HEK293 (cell line): ENCODE measurements around the gene OCA2.

ENCODE experiments used
- CTCF ChIA-PET: fragments of 350-600 bp; formaldehyde crosslinking; extraction: SDS; loops from one replicate; lab custom pipeline; 2021; ENCODE audit warnings: antibody characterized with exemption; lab: Yijun Ruan, JAX
- POLR2A ChIA-PET: fragments of 300-600 bp; formaldehyde crosslinking; extraction: SDS; loops from one replicate; lab custom pipeline; 2020; ENCODE audit warnings: antibody characterized with exemption, inconsistent platforms; lab: Yijun Ruan, JAX
- H3K27ac ChIP-seq: fragments of 200-500 bp; sonication (Bioruptor generic); 2 replicates; pipeline ENCODE4 v1.5.1; 2014; ENCODE audit warnings: low read depth, low read length, control low read depth, inconsistent platforms; ENCODE audit errors: extremely low read depth
- H3K36me3 ChIP-seq, 2 experiments: fragments of 200-500 bp in 1 of 2; sonication (Bioruptor generic) in 1 of 2; 1 replicate in 1 of 2; 2 replicates in 1 of 2; pipeline ENCODE4 v1.5.1; 2014 to 2017; ENCODE audit warnings: inconsistent platforms in 2 of 2, low read length in 2 of 2; ENCODE audit not compliant: control insufficient read depth in 2 of 2, insufficient read depth in 1 of 2
- H3K4me1 ChIP-seq: fragments of 200-500 bp; sonication (Bioruptor generic); 2 replicates; pipeline ENCODE4 v1.5.1; 2014; ENCODE audit warnings: mild to moderate bottlenecking, low read length, inconsistent platforms; ENCODE audit not compliant: control insufficient read depth, insufficient read depth
- H3K4me3 ChIP-seq: 2 replicates; pipeline ENCODE4 v1.5.1; 2011; ENCODE audit warnings: low read depth, mild to moderate bottlenecking, control low read depth, low read length, moderate library complexity
- H3K9me3 ChIP-seq: fragments of 200-500 bp; sonication (Bioruptor generic); 2 replicates; pipeline ENCODE4 v1.5.1; 2014; ENCODE audit warnings: low read depth, low read length, inconsistent platforms; ENCODE audit not compliant: control insufficient read depth, insufficient read depth
- KLF8 ChIP-seq: fragments of 450-650 bp; formaldehyde crosslinking; IDR thresholded peaks from 2 replicates; pipeline ENCODE4 v1.5.1; 2016; ENCODE audit warnings: missing biosample characterization, missing genetic modification characterization
- REPIN1 ChIP-seq: fragments of 450-650 bp; formaldehyde crosslinking; IDR thresholded peaks from 2 replicates; pipeline ENCODE4 v1.5.1; 2017; ENCODE audit warnings: missing biosample characterization, missing genetic modification characterization, low read depth
- SCRT2 ChIP-seq: fragments of 450-650 bp; formaldehyde crosslinking; IDR thresholded peaks from 2 replicates; pipeline ENCODE4 v1.5.1; 2016; ENCODE audit warnings: missing biosample characterization, missing genetic modification characterization
- SP7 ChIP-seq: fragments of 450-650 bp; formaldehyde crosslinking; IDR thresholded peaks from 2 replicates; pipeline ENCODE4 v1.5.1; 2016; ENCODE audit warnings: missing biosample characterization, missing genetic modification characterization
- ZBTB8A ChIP-seq: fragments of 450-650 bp; formaldehyde crosslinking; IDR thresholded peaks from 2 replicates; pipeline ENCODE4 v1.5.1; 2016; ENCODE audit warnings: missing biosample characterization, missing genetic modification characterization
- ZNF239 ChIP-seq: fragments of 450-650 bp; formaldehyde crosslinking; IDR thresholded peaks from 2 replicates; pipeline ENCODE4 v1.5.1; 2016; ENCODE audit warnings: missing biosample characterization, missing genetic modification characterization
- ZNF302 ChIP-seq: fragments of 450-650 bp; formaldehyde crosslinking; IDR thresholded peaks from 2 replicates; pipeline ENCODE4 v1.5.1; 2016; ENCODE audit warnings: missing biosample characterization, missing genetic modification characterization, low read depth
- ZNF416 ChIP-seq: fragments of 450-650 bp; formaldehyde crosslinking; IDR thresholded peaks from 2 replicates; pipeline ENCODE4 v1.5.1; 2016; ENCODE audit warnings: missing biosample characterization, missing genetic modification characterization
- ZNF423 ChIP-seq: fragments of 450-650 bp; formaldehyde crosslinking; IDR thresholded peaks from 2 replicates; pipeline ENCODE4 v1.5.1; 2016; ENCODE audit warnings: missing biosample characterization, missing genetic modification characterization
- ZNF548 ChIP-seq: fragments of 450-650 bp; formaldehyde crosslinking; IDR thresholded peaks from 2 replicates; pipeline ENCODE4 v1.5.1; 2016; ENCODE audit warnings: missing biosample characterization, missing genetic modification characterization
- ZNF560 ChIP-seq: fragments of 450-650 bp; formaldehyde crosslinking; IDR thresholded peaks from 2 replicates; pipeline ENCODE4 v1.5.1; 2017; ENCODE audit warnings: missing biosample characterization, missing genetic modification characterization, borderline replicate concordance
- ZNF777 ChIP-seq: fragments of 450-650 bp; formaldehyde crosslinking; IDR thresholded peaks from 2 replicates; pipeline ENCODE4 v1.5.1; 2017; ENCODE audit warnings: missing biosample characterization, missing genetic modification characterization, borderline replicate concordance
- ZNF843 ChIP-seq: fragments of 450-650 bp; formaldehyde crosslinking; IDR thresholded peaks from 2 replicates; pipeline ENCODE4 v1.5.1; 2016; ENCODE audit warnings: missing biosample characterization, missing genetic modification characterization
- TF ChIP-seq, protein P1 (sequence below): fragments of 450-650 bp; IDR thresholded peaks from 2 replicates; pipeline ENCODE4 v1.5.1; 2018; ENCODE audit warnings: missing biosample characterization, missing genetic modification characterization
- TF ChIP-seq, protein P2 (sequence below): fragments of 450-650 bp; formaldehyde crosslinking; IDR thresholded peaks from 2 replicates; pipeline ENCODE4 v1.5.1; 2017; ENCODE audit warnings: missing biosample characterization, mild to moderate bottlenecking, missing genetic modification characterization, moderate library complexity
- TF ChIP-seq, protein P3 (sequence below): fragments of 450-650 bp; formaldehyde crosslinking; IDR thresholded peaks from 2 replicates; pipeline ENCODE4 v1.5.1; 2016; ENCODE audit warnings: missing biosample characterization, missing genetic modification characterization
- TF ChIP-seq, protein P4 (sequence below): fragments of 450-650 bp; formaldehyde crosslinking; IDR thresholded peaks from 2 replicates; pipeline ENCODE4 v1.5.1; 2016; ENCODE audit warnings: missing biosample characterization, missing genetic modification characterization, borderline replicate concordance
- TF ChIP-seq, protein P5 (sequence below): fragments of 450-650 bp; formaldehyde crosslinking; IDR thresholded peaks from 2 replicates; pipeline ENCODE4 v1.5.1; 2016; ENCODE audit warnings: missing biosample characterization, missing genetic modification characterization

Gene OCA2

DNA sequence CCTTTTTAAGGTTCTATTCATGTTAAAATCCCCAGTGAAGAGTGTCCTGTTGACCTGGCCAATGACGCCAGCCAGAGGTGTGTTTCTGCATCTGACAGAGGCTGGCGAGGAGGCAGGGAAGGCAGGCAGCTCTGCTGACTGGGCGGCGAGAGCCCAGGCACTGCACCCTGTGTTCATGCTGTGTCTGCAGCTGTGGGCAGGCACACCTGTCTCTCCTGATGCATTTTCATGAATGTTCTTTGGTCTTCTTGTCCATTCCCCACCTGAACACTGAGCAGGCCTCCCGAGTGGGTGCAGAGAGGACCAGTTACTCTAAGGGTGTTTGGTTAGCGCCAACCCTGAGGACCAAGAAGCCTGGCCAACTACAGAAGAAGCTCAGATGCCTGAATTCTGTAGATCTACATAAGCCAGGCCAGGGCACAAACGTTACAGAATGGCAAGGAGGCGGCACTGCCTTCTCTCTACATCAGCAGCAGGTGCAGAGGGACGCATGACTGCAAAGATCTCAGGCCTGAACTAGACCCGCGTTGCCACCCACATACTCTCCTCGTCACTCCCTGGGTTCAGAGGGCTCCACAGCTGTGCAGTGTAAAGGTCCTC, 233.7 kb downstream of the OCA2 start:
- TF ChIP-seq, protein P1, sequence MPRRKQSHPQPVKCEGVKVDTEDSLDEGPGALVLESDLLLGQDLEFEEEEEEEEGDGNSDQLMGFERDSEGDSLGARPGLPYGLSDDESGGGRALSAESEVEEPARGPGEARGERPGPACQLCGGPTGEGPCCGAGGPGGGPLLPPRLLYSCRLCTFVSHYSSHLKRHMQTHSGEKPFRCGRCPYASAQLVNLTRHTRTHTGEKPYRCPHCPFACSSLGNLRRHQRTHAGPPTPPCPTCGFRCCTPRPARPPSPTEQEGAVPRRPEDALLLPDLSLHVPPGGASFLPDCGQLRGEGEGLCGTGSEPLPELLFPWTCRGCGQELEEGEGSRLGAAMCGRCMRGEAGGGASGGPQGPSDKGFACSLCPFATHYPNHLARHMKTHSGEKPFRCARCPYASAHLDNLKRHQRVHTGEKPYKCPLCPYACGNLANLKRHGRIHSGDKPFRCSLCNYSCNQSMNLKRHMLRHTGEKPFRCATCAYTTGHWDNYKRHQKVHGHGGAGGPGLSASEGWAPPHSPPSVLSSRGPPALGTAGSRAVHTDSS: no peak
- no peak for TF ChIP-seq ZNF239 (tag by site-specific recombination)
- TF ChIP-seq ZNF843 (tag by site-specific recombination): no peak
- TF ChIP-seq ZNF777 (tag by site-specific recombination): no peak
- no peak for TF ChIP-seq KLF8
- no peak for TF ChIP-seq SP7 (tag by site-specific recombination)
- no peak for TF ChIP-seq REPIN1 (tag by site-specific recombination)
- TF ChIP-seq, protein P2, sequence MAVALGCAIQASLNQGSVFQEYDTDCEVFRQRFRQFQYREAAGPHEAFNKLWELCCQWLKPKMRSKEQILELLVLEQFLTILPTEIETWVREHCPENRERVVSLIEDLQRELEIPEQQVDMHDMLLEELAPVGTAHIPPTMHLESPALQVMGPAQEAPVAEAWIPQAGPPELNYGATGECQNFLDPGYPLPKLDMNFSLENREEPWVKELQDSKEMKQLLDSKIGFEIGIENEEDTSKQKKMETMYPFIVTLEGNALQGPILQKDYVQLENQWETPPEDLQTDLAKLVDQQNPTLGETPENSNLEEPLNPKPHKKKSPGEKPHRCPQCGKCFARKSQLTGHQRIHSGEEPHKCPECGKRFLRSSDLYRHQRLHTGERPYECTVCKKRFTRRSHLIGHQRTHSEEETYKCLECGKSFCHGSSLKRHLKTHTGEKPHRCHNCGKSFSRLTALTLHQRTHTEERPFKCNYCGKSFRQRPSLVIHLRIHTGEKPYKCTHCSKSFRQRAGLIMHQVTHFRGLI (tag by site-specific recombination): no peak
- no peak for TF ChIP-seq ZNF560 (tag by site-specific recombination)
- TF ChIP-seq ZNF423 (tag by site-specific recombination): no peak
- TF ChIP-seq, protein P3, sequence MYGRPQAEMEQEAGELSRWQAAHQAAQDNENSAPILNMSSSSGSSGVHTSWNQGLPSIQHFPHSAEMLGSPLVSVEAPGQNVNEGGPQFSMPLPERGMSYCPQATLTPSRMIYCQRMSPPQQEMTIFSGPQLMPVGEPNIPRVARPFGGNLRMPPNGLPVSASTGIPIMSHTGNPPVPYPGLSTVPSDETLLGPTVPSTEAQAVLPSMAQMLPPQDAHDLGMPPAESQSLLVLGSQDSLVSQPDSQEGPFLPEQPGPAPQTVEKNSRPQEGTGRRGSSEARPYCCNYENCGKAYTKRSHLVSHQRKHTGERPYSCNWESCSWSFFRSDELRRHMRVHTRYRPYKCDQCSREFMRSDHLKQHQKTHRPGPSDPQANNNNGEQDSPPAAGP (tag by site-specific recombination): no peak
- no peak for TF ChIP-seq ZNF416 (tag by site-specific recombination)
- TF ChIP-seq, protein P4, sequence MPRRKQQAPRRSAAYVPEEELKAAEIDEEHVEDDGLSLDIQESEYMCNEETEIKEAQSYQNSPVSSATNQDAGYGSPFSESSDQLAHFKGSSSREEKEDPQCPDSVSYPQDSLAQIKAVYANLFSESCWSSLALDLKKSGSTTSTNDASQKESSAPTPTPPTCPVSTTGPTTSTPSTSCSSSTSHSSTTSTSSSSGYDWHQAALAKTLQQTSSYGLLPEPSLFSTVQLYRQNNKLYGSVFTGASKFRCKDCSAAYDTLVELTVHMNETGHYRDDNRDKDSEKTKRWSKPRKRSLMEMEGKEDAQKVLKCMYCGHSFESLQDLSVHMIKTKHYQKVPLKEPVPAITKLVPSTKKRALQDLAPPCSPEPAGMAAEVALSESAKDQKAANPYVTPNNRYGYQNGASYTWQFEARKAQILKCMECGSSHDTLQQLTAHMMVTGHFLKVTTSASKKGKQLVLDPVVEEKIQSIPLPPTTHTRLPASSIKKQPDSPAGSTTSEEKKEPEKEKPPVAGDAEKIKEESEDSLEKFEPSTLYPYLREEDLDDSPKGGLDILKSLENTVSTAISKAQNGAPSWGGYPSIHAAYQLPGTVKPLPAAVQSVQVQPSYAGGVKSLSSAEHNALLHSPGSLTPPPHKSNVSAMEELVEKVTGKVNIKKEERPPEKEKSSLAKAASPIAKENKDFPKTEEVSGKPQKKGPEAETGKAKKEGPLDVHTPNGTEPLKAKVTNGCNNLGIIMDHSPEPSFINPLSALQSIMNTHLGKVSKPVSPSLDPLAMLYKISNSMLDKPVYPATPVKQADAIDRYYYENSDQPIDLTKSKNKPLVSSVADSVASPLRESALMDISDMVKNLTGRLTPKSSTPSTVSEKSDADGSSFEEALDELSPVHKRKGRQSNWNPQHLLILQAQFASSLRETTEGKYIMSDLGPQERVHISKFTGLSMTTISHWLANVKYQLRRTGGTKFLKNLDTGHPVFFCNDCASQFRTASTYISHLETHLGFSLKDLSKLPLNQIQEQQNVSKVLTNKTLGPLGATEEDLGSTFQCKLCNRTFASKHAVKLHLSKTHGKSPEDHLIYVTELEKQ (tag by site-specific recombination): no peak
- TF ChIP-seq ZNF302: no peak
- Histone ChIP-seq H3K4me3 (no peak overlapping the region), H3K9me3 (no peaks in the 10 kb centered on the region), H3K27ac (no peak overlapping the region), H3K36me3 (no peaks in the 10 kb centered on the region), H3K4me1 (no peaks in the 10 kb centered on the region)
- CTCF ChIA-PET: no interaction called here
- POLR2A ChIA-PET: no interaction called here

DNA sequence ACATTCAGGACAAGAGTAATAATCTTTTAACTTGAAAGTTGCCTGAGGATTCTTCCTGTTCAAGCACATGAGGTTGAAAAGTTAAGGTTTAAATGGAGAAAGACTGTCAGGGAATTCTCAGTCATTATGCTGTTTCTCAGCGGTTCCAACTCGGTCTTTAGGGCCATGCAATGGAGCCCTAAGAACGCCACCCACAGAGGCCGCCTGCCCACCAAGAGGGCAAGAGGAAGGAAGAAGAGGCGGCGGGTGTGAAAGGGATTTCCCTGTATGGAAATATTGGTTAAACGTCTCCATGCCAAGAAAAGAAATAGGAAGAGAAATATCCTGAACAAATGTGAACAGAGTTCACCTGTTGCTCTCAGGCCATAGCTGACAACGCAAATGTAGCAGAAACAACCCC, 234.4 kb downstream of the OCA2 start:
- Histone ChIP-seq H3K4me3 (no peak overlapping the region), H3K36me3 (no peaks in the 10 kb centered on the region), H3K27ac (no peak overlapping the region), H3K4me1 (no peaks in the 10 kb centered on the region), H3K9me3 (no peaks in the 10 kb centered on the region)
- TF ChIP-seq ZNF548 (tag by site-specific recombination) (no peak), ZBTB8A (tag by site-specific recombination) (no peak), SCRT2 (tag by site-specific recombination) (0 out of 2 replicates have a peak, but pooled peaks have one; percentile 32)
- TF ChIP-seq, protein P5, sequence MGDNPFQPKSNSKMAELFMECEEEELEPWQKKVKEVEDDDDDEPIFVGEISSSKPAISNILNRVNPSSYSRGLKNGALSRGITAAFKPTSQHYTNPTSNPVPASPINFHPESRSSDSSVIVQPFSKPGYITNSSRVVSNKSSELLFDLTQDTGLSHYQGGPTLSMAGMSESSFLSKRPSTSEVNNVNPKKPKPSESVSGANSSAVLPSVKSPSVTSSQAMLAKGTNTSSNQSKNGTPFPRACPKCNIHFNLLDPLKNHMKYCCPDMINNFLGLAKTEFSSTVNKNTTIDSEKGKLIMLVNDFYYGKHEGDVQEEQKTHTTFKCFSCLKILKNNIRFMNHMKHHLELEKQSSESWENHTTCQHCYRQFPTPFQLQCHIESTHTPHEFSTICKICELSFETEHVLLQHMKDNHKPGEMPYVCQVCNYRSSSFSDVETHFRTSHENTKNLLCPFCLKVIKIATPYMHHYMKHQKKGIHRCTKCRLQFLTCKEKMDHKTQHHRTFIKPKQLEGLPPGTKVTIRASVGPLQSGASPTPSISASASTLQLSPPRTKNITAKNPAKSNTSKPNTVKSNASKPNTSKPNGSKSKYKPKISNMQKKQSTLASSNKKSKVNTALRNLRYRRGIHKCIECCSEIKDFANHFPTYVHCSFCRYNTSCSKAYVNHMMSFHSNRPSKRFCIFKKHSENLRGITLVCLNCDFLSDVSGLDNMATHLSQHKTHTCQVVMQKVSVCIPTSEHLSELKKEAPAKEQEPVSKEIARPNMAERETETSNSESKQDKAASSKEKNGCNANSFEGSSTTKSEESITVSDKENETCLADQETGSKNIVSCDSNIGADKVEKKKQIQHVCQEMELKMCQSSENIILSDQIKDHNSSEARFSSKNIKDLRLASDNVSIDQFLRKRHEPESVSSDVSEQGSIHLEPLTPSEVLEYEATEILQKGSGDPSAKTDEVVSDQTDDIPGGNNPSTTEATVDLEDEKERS: no peak
- ChIA-PET CTCF (no interaction called here), POLR2A (no interaction called here)
